K562 (cell line): ENCODE data around the gene TTLL9. TPM values are rescaled to one million over a fixed set of nuclear protein-coding genes. Genes with fewer than 3 reads are reported as not detected.

Experiments used
- CBX3 ChIP-seq, 2 experiments: IDR thresholded peaks; 1 replicate in 1 of 2; 2 replicates in 1 of 2; pipeline ENCODE4 v1.6.1; 2012; ENCODE audit warnings: inconsistent platforms in 2 of 2, low read length in 2 of 2, borderline replicate concordance in 1 of 2, control low read depth in 1 of 2
- CREB3L1 ChIP-seq: fragments of 450-650 bp; IDR thresholded peaks from 2 replicates; pipeline ENCODE4 v1.6.1; 2014; ENCODE audit warnings: low read depth, mild to moderate bottlenecking, moderate library complexity, borderline replicate concordance
- CREB5 ChIP-seq: fragments of 250-450 bp; sonication (Bioruptor Pico); IDR thresholded peaks from 2 replicates; pipeline ENCODE4 v1.5.0; 2020; ENCODE audit warnings: mild to moderate bottlenecking
- CXXC5 ChIP-seq: fragments of 250-450 bp; sonication (Bioruptor Pico); IDR thresholded peaks from 2 replicates; pipeline ENCODE4 v1.8.0; 2022; ENCODE audit warnings: inconsistent platforms, mild to moderate bottlenecking, moderate library complexity
- EHMT2 ChIP-seq: fragments of 450-650 bp; IDR thresholded peaks from 2 replicates; pipeline ENCODE4 v1.6.1; 2018; ENCODE audit warnings: antibody characterized with exemption
- FOXK2 ChIP-seq, 2 experiments: fragments of 450-650 bp; IDR thresholded peaks in 1 of 2; conservative IDR thresholded peaks in 1 of 2; 2 replicates each; pipeline ENCODE4 v1.6.1; 2016; ENCODE audit warnings: low read depth in 2 of 2, mild to moderate bottlenecking in 1 of 2
- GTF2E2 ChIP-seq: fragments of 200-800 bp; sonication (Bioruptor generic); IDR thresholded peaks from 2 replicates; pipeline ENCODE4 v1.6.1; 2016; ENCODE audit warnings: missing genetic modification characterization, missing compliant biosample characterization
- HNRNPK ChIP-seq: fragments of 200-400 bp; formaldehyde crosslinking; IDR thresholded peaks from one replicate; pipeline ENCODE4 v1.6.1; 2018; ENCODE audit warnings: mild to moderate bottlenecking, low read depth, low read length; ENCODE audit not compliant: poor library complexity, severe bottlenecking
- KDM5B ChIP-seq: fragments of 200-600 bp; sonication (generic); IDR thresholded peaks from 2 replicates; pipeline ENCODE4 v1.6.1; 2012; ENCODE audit warnings: low read depth, mild to moderate bottlenecking, moderate library complexity, low read length, control low read depth, inconsistent platforms; ENCODE audit not compliant: insufficient replicate concordance
- MYC ChIP-seq, 2 experiments: fragments of 250-450 bp in 1 of 2; sonication (Bioruptor Pico) in 1 of 2; IDR thresholded peaks; 2 replicates each; pipeline versions ENCODE4 v1.5.1 to v1.6.1; 2012 to 2021; ENCODE audit warnings: low read depth in 2 of 2, borderline replicate concordance in 1 of 2, improper control_type of control experiment in 1 of 2, low read length in 1 of 2, mild to moderate bottlenecking in 1 of 2, moderate library complexity in 1 of 2
- PRPF4 ChIP-seq: fragments of 200-400 bp; formaldehyde crosslinking; IDR thresholded peaks from one replicate; pipeline ENCODE4 v1.6.1; 2017; ENCODE audit warnings: low read length, low read depth, mild to moderate bottlenecking; ENCODE audit not compliant: insufficient read depth, poor library complexity, severe bottlenecking
- RBM14 ChIP-seq: fragments of 200-400 bp; formaldehyde crosslinking; IDR thresholded peaks from 2 replicates; pipeline ENCODE4 v1.6.1; 2018; ENCODE audit warnings: low read depth, mild to moderate bottlenecking, low read length, moderate library complexity, borderline replicate concordance; ENCODE audit not compliant: insufficient read depth
- RHOXF2B ChIP-seq: fragments of 250-450 bp; sonication (Bioruptor Pico); conservative IDR thresholded peaks from 2 replicates; pipeline ENCODE4 v1.5.1; 2021
- STAG1 ChIP-seq: sonication (generic); formaldehyde crosslinking; IDR thresholded peaks from 2 replicates; pipeline ENCODE4 v1.5.0; 2020; ENCODE audit warnings: missing genetic modification reagents, borderline replicate concordance
- TCF7L2 ChIP-seq: fragments of 150-350 bp; IDR thresholded peaks from 2 replicates; pipeline ENCODE4 v1.6.1; 2016; ENCODE audit warnings: low read depth, mild to moderate bottlenecking, low read length, moderate library complexity
- TEAD4 ChIP-seq, 2 experiments: sonication (generic) in 1 of 2; formaldehyde crosslinking in 1 of 2; IDR thresholded peaks; 2 replicates each; pipeline versions ENCODE4 v1.6.1 to v1.8.0; 2012 to 2022; ENCODE audit warnings: borderline replicate concordance in 1 of 2, inconsistent platforms in 1 of 2, low read length in 1 of 2, mild to moderate bottlenecking in 1 of 2, missing genetic modification reagents in 1 of 2
- TSHZ1 ChIP-seq: fragments of 250-450 bp; sonication (Bioruptor Pico); IDR thresholded peaks from 2 replicates; pipeline ENCODE4 v1.4.0; 2020; ENCODE audit warnings: mild to moderate bottlenecking, moderate library complexity
- ZNF644 ChIP-seq: fragments of 200-800 bp; sonication (Bioruptor generic); IDR thresholded peaks from 2 replicates; pipeline ENCODE4 v1.6.1; 2016; ENCODE audit warnings: low read depth, missing genetic modification characterization, missing compliant biosample characterization
- ZNF79 ChIP-seq: fragments of 250-450 bp; sonication (Bioruptor Pico); IDR thresholded peaks from 2 replicates; pipeline ENCODE4 v1.4.0; 2020; ENCODE audit warnings: low read depth, mild to moderate bottlenecking, moderate library complexity
- polyA plus RNA-seq, 8 experiments: library from polyadenylated mRNA; depleted of rRNA in 4 of 8; stranded (reverse) in 5 of 8; unstranded in 3 of 8; fragments of >200 nt; fragmentation: Nextera tagmentation in 2 of 8; fragmentation: Illumina TruSeq in 1 of 8; extraction: Ambion mirVana in 2 of 8; extraction: Trizol in 1 of 8; gene quantifications; 2 replicates each; pipeline versions ENCODE4 v1.2.1 to v1.2.3, GENCODE V29; 2011 to 2014; ENCODE audit warnings: inconsistent platforms in 1 of 8, missing spikeins in 1 of 8
- total RNA-seq, 7 experiments: library from RNA; depleted of rRNA in 6 of 7; stranded (reverse); fragments of >200 nt in 6 of 7; fragmentation: Illumina TruSeq in 2 of 7; extraction: Trizol in 2 of 7; gene quantifications; 2 replicates each; pipeline versions ENCODE4 v1.2.1 to v1.2.3, GENCODE V29; 2011 to 2021; ENCODE audit warnings: low replicate concordance in 1 of 7

The TTLL9 gene
- total and polyA plus RNA-seq, 9 of the 15 experiments (the other 6 are each of a cell fraction or from before 2014, with no cell fraction given), result 0.06 to 0.07 TPM; not detected in 7

GRCh38 chr20:31968291-31969126 lies 98.1 kb downstream of the TTLL9 start (continued):
- TF ChIP-seq MYC (IDR thresholded peaks at IDR 0.05; ENCODE audit: low read depth, low read length) (no peak), MYC (CRISPR knock-in tag; IDR thresholded peaks at IDR 0.05; ENCODE audit: borderline replicate concordance, low read depth) (no peak), ZNF79 (CRISPR knock-in tag) (no peak), TEAD4 (IDR thresholded peaks at IDR 0.05; ENCODE audit: low read length) (0 out of 2 replicates have a peak, but pooled peaks have one; percentile 28), TEAD4 (CRISPR knock-in tag; IDR thresholded peaks at IDR 0.05; ENCODE audit: borderline replicate concordance) (peak; percentile 100), CREB3L1 (no peak), TCF7L2 (no peak), RBM14 (no peak), PRPF4 (no peak), STAG1 (peak; percentile 100), CXXC5 (CRISPR knock-in tag) (peak; percentile 92), RHOXF2B (CRISPR knock-in tag) (no peak), HNRNPK (no peak), FOXK2 (conservative IDR thresholded peaks at IDR 0.05 in 1 of 2, IDR thresholded peaks at IDR 0.05 in 1 of 2; ENCODE audit: low read depth in 2 of 2) (no peak), GTF2E2 (tag) (no peak), TSHZ1 (no peak), EHMT2 (peak; percentile 100), CREB5 (CRISPR knock-in tag) (no peak), KDM5B (no peak), ZNF644 (tag) (peak; percentile 99), CBX3 (IDR thresholded peaks at IDR 0.05; ENCODE audit: borderline replicate concordance in 1 of 2, low read length in 2 of 2) (peak in 1 of 2 experiments; percentile 89; a peak in 1 of 3 replicates)
